ENCODE data around the gene P2RY4.
"Not testable (repeated sequence)": the region's sequence is repeated elsewhere in the genome, so short reads cannot be mapped to it uniquely, and the experiment has no call there.

- TF ChIP-seq POLR2AphosphoS5, CTCF (IDR thresholded peaks at IDR 0.05): not testable (repeated sequence)
These were observed 50.4 kb downstream of the P2RY4 start for GRCh38 chrX:70209570-70209969.

All from breast epithelium (tissue), 3 donors.